Keratinocyte (primary cell): ENCODE measurements around the gene HPSE.

Experiments used
- EZH2 ChIP-seq: IDR thresholded peaks from one replicate; pipeline ENCODE4 v1.6.1; 2012; ENCODE audit warnings: inconsistent platforms, mild to moderate bottlenecking, low read length, moderate library complexity
- TF ChIP-seq, protein P1 (sequence below), 3 experiments: IDR thresholded peaks in 1 of 3; conservative IDR thresholded peaks in 1 of 3; optimal IDR thresholded peaks in 1 of 3; 2 replicates in 2 of 3; 3 replicates in 1 of 3; pipeline versions ENCODE3 to v1.5.1; 2011; ENCODE audit warnings: low read length in 3 of 3, mild to moderate bottlenecking in 3 of 3, moderate library complexity in 2 of 3, control low read depth in 1 of 3, inconsistent platforms in 1 of 3; ENCODE audit not compliant: insufficient read depth in 2 of 3; ENCODE audit errors: extremely low read depth in 1 of 3

DNA sequence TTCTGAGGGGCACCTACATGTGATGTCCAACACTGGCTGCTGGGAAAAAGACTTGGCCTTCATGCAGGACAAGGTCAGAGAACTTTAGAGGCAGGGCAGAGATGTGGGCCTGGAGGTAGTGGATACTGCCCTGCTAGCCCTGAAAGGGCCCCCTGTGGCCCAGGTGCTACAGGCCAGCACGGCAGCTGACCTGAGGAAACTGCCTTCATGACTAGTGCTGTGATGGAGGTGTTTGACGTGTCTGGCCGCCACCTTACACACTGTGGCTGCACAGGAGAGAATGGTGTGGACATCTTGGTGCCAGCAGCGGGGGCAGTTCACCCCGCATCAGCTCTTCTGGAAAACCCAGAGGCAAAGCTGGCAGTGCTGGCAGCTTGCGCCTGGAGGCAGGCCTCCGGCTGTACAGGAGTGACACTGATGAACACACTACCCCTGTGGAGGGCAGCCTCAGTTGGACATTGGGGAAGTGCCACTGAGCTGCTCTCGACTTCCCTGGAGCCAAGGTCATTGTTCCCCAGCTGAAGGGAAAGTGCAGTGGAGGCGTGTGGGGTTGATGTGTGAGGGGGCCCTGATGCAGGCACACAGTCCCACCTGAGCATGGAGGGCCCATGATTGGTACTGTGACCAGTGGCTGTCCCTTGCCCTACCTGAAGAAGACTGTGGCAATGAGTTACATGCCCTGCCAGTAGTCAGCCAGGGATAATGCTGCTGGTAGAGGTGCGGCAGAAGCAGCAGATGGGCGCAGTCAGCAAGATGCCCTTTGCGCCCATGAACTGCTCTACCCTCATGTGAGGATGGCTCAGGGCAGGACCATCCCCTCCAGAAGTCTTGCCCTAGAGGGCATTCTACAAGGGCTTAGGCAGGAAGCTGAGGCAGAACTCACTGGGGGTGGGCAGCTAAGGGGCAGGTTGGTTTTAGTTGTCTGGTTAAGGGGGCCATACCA lies 87.0 kb downstream of the HPSE start:
- TF ChIP-seq, protein P1, sequence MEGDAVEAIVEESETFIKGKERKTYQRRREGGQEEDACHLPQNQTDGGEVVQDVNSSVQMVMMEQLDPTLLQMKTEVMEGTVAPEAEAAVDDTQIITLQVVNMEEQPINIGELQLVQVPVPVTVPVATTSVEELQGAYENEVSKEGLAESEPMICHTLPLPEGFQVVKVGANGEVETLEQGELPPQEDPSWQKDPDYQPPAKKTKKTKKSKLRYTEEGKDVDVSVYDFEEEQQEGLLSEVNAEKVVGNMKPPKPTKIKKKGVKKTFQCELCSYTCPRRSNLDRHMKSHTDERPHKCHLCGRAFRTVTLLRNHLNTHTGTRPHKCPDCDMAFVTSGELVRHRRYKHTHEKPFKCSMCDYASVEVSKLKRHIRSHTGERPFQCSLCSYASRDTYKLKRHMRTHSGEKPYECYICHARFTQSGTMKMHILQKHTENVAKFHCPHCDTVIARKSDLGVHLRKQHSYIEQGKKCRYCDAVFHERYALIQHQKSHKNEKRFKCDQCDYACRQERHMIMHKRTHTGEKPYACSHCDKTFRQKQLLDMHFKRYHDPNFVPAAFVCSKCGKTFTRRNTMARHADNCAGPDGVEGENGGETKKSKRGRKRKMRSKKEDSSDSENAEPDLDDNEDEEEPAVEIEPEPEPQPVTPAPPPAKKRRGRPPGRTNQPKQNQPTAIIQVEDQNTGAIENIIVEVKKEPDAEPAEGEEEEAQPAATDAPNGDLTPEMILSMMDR (optimal IDR thresholded peaks at IDR 0.05 in 1 of 3, IDR thresholded peaks at IDR 0.05 in 1 of 3, conservative IDR thresholded peaks at IDR 0.05 in 1 of 3; ENCODE audit: extremely low read depth in 1 of 3, insufficient read depth in 2 of 3, low read length in 3 of 3), result no peak
- TF ChIP-seq EZH2, result no peak
